Measurements from ENCODE around the gene OOSP1.
A peak's percentile ranks its signal among the peaks of the same experiment; 100 is the strongest.
"Not testable (repeated sequence)": the region's sequence is repeated elsewhere in the genome, so short reads cannot be mapped to it uniquely, and the experiment has no call there.

Gene OOSP1

GRCh38 chr11:59938132-59938531, at the start of gene OOSP1:
Gene OOSP1, plus strand, starts transcription at chr11:59938432. Its CDS starts 23 bp downstream, at chr11:59938455.
- H3K27me3 ChIP-seq (ENCODE audit: control insufficient read depth, insufficient read depth, low read length): no peaks in the 10 kb centered on the region
- no peaks in the 10 kb centered on the region for H3K9me3 ChIP-seq (ENCODE audit: control insufficient read depth, low read depth, low read length)
- H3K27ac ChIP-seq (ENCODE audit: low read length): no peak within 1 kb of the TSS
- H3K4me1 ChIP-seq (ENCODE audit: control insufficient read depth, low read depth, low read length): no peaks in the 10 kb centered on the region
- no peaks in the 10 kb centered on the region for H3K36me3 ChIP-seq (ENCODE audit: control insufficient read depth, low read depth, low read length)
- no peak within 1 kb of the TSS for H3K4me3 ChIP-seq (ENCODE audit: low read length)
- no peak within 1 kb of the TSS for H3K9ac ChIP-seq (ENCODE audit: low read length)

- no peaks in the 10 kb centered on the region for H3K36me3 ChIP-seq (ENCODE audit: control insufficient read depth, low read depth, low read length)
- H3K27ac ChIP-seq (ENCODE audit: low read length): peak overlapping the region; percentile 30
- H3K9me3 ChIP-seq (ENCODE audit: control insufficient read depth, low read depth, low read length): no peaks in the 10 kb centered on the region
- no peak overlapping the region for H3K9ac ChIP-seq (ENCODE audit: low read length)
- H3K27me3 ChIP-seq (ENCODE audit: control insufficient read depth, insufficient read depth, low read length): no peaks in the 10 kb centered on the region
- H3K4me3 ChIP-seq (ENCODE audit: low read length): no peak overlapping the region
- H3K4me1 ChIP-seq (ENCODE audit: control insufficient read depth, low read depth, low read length): peaks cover 11% of the 10 kb centered on the region
Observed at GRCh38 chr11:59891781-59892181, 46.5 kb upstream of the OOSP1 start.

GRCh38 chr11:59894616-59895015, 43.6 kb upstream of the OOSP1 start:
- Histone ChIP-seq H3K27me3 (ENCODE audit: control insufficient read depth, insufficient read depth, low read length) (no peaks in the 10 kb centered on the region), H3K4me3 (ENCODE audit: low read length) (no peak overlapping the region), H3K27ac (ENCODE audit: low read length) (no peak overlapping the region), H3K9ac (ENCODE audit: low read length) (no peak overlapping the region), H3K9me3 (ENCODE audit: control insufficient read depth, low read depth, low read length) (no peaks in the 10 kb centered on the region), H3K36me3 (ENCODE audit: control insufficient read depth, low read depth, low read length) (no peaks in the 10 kb centered on the region), H3K4me1 (ENCODE audit: control insufficient read depth, low read depth, low read length) (peaks cover 11% of the 10 kb centered on the region)

- Histone ChIP-seq H3K9me3 (ENCODE audit: control insufficient read depth, low read depth, low read length) (no peaks in the 10 kb centered on the region), H3K27me3 (ENCODE audit: control insufficient read depth, insufficient read depth, low read length) (no peaks in the 10 kb centered on the region), H3K4me1 (ENCODE audit: control insufficient read depth, low read depth, low read length) (no peaks in the 10 kb centered on the region), H3K4me3 (ENCODE audit: low read length) (no peak overlapping the region), H3K36me3 (ENCODE audit: control insufficient read depth, low read depth, low read length) (no peaks in the 10 kb centered on the region), H3K9ac (ENCODE audit: low read length) (no peak overlapping the region), H3K27ac (ENCODE audit: low read length) (no peak overlapping the region)
Observed at GRCh38 chr11:59898046-59898445, 40.2 kb upstream of the OOSP1 start.

GRCh38 chr11:59898650-59899049, 39.6 kb upstream of the OOSP1 start:
- H3K9me3 ChIP-seq (ENCODE audit: control insufficient read depth, low read depth, low read length): no peaks in the 10 kb centered on the region
- no peaks in the 10 kb centered on the region for H3K27me3 ChIP-seq (ENCODE audit: control insufficient read depth, insufficient read depth, low read length)
- H3K4me1 ChIP-seq (ENCODE audit: control insufficient read depth, low read depth, low read length): no peaks in the 10 kb centered on the region
- no peak overlapping the region for H3K27ac ChIP-seq (ENCODE audit: low read length)
- H3K9ac ChIP-seq (ENCODE audit: low read length): no peak overlapping the region
- no peak overlapping the region for H3K4me3 ChIP-seq (ENCODE audit: low read length)
- H3K36me3 ChIP-seq (ENCODE audit: control insufficient read depth, low read depth, low read length): no peaks in the 10 kb centered on the region

GRCh38 chr11:59899532-59899931, 38.7 kb upstream of the OOSP1 start:
- Histone ChIP-seq H3K27me3 (ENCODE audit: control insufficient read depth, insufficient read depth, low read length) (no peaks in the 10 kb centered on the region), H3K4me3 (ENCODE audit: low read length) (no peak overlapping the region), H3K36me3 (ENCODE audit: control insufficient read depth, low read depth, low read length) (no peaks in the 10 kb centered on the region), H3K4me1 (ENCODE audit: control insufficient read depth, low read depth, low read length) (no peaks in the 10 kb centered on the region), H3K27ac (ENCODE audit: low read length) (no peak overlapping the region), H3K9me3 (ENCODE audit: control insufficient read depth, low read depth, low read length) (no peaks in the 10 kb centered on the region), H3K9ac (ENCODE audit: low read length) (no peak overlapping the region)

GRCh38 chr11:59900366-59901126, 37.7 kb upstream of the OOSP1 start:
- Histone ChIP-seq H3K36me3 (ENCODE audit: control insufficient read depth, low read depth, low read length) (no peaks in the 10 kb centered on the region), H3K27me3 (ENCODE audit: control insufficient read depth, insufficient read depth, low read length) (no peaks in the 10 kb centered on the region), H3K9me3 (ENCODE audit: control insufficient read depth, low read depth, low read length) (no peaks in the 10 kb centered on the region), H3K4me3 (ENCODE audit: low read length) (no peak overlapping the region), H3K27ac (ENCODE audit: low read length) (no peak overlapping the region), H3K9ac (ENCODE audit: low read length) (no peak overlapping the region), H3K4me1 (ENCODE audit: control insufficient read depth, low read depth, low read length) (no peaks in the 10 kb centered on the region)

- Histone ChIP-seq H3K27ac (ENCODE audit: low read length) (no peak overlapping the region), H3K27me3 (ENCODE audit: control insufficient read depth, insufficient read depth, low read length) (no peaks in the 10 kb centered on the region), H3K9ac (ENCODE audit: low read length) (no peak overlapping the region), H3K9me3 (ENCODE audit: control insufficient read depth, low read depth, low read length) (no peaks in the 10 kb centered on the region), H3K4me3 (ENCODE audit: low read length) (no peak overlapping the region), H3K4me1 (ENCODE audit: control insufficient read depth, low read depth, low read length) (no peaks in the 10 kb centered on the region), H3K36me3 (ENCODE audit: control insufficient read depth, low read depth, low read length) (no peaks in the 10 kb centered on the region)
Observed at GRCh38 chr11:59901306-59901705, 36.9 kb upstream of the OOSP1 start.

- not testable (repeated sequence) for H3K27ac ChIP-seq (ENCODE audit: low read length); H3K4me1 ChIP-seq (ENCODE audit: control insufficient read depth, low read depth, low read length); H3K9me3 ChIP-seq (ENCODE audit: control insufficient read depth, low read depth, low read length); H3K9ac ChIP-seq (ENCODE audit: low read length); H3K36me3 ChIP-seq (ENCODE audit: control insufficient read depth, low read depth, low read length); H3K4me3 ChIP-seq (ENCODE audit: low read length); H3K27me3 ChIP-seq (ENCODE audit: control insufficient read depth, insufficient read depth, low read length)
Observed at GRCh38 chr11:59903569-59903968, 34.7 kb upstream of the OOSP1 start.

GRCh38 chr11:59918480-59918879, 19.8 kb upstream of the OOSP1 start:
- H3K4me1 ChIP-seq (ENCODE audit: control insufficient read depth, low read depth, low read length): no peaks in the 10 kb centered on the region
- H3K9me3 ChIP-seq (ENCODE audit: control insufficient read depth, low read depth, low read length): peaks cover 14% of the 10 kb centered on the region
- H3K4me3 ChIP-seq (ENCODE audit: low read length): no peak overlapping the region
- no peaks in the 10 kb centered on the region for H3K36me3 ChIP-seq (ENCODE audit: control insufficient read depth, low read depth, low read length)
- no peak overlapping the region for H3K27ac ChIP-seq (ENCODE audit: low read length)
- no peaks in the 10 kb centered on the region for H3K27me3 ChIP-seq (ENCODE audit: control insufficient read depth, insufficient read depth, low read length)
- H3K9ac ChIP-seq (ENCODE audit: low read length): no peak overlapping the region

GRCh38 chr11:59918987-59919589, 19.1 kb upstream of the OOSP1 start:
- Histone ChIP-seq H3K4me1 (ENCODE audit: control insufficient read depth, low read depth, low read length) (no peaks in the 10 kb centered on the region), H3K4me3 (ENCODE audit: low read length) (no peak overlapping the region), H3K9ac (ENCODE audit: low read length) (no peak overlapping the region), H3K27me3 (ENCODE audit: control insufficient read depth, insufficient read depth, low read length) (no peaks in the 10 kb centered on the region), H3K9me3 (ENCODE audit: control insufficient read depth, low read depth, low read length) (peaks cover 20% of the 10 kb centered on the region), H3K36me3 (ENCODE audit: control insufficient read depth, low read depth, low read length) (no peaks in the 10 kb centered on the region), H3K27ac (ENCODE audit: low read length) (no peak overlapping the region)

- peaks cover 28% of the 10 kb centered on the region for H3K9me3 ChIP-seq (ENCODE audit: control insufficient read depth, low read depth, low read length)
- H3K4me3 ChIP-seq (ENCODE audit: low read length): no peak overlapping the region
- no peak overlapping the region for H3K9ac ChIP-seq (ENCODE audit: low read length)
- H3K36me3 ChIP-seq (ENCODE audit: control insufficient read depth, low read depth, low read length): no peaks in the 10 kb centered on the region
- H3K27ac ChIP-seq (ENCODE audit: low read length): no peak overlapping the region
- H3K27me3 ChIP-seq (ENCODE audit: control insufficient read depth, insufficient read depth, low read length): no peaks in the 10 kb centered on the region
- H3K4me1 ChIP-seq (ENCODE audit: control insufficient read depth, low read depth, low read length): no peaks in the 10 kb centered on the region
Observed at GRCh38 chr11:59923813-59924212, 14.4 kb upstream of the OOSP1 start.
